Suprapubic skin (tissue), 4 donors: ENCODE data around the gene OGA. TPM values are rescaled to one million over a fixed set of nuclear protein-coding genes. Genes with fewer than 3 reads are reported as not detected.

Experiments used
- DNase-seq, 2 donors: peaks; one replicate each; pipeline ENCODE4 v3.0.0-alpha.2; 2019; ENCODE audit warnings: low spot score in 2 of 2
- H3K27ac ChIP-seq: fragments of 200-600 bp; sonication (generic); one replicate; pipeline ENCODE4 v1.5.1; 2019
- H3K27me3 ChIP-seq: fragments of 200-600 bp; sonication (generic); one replicate; pipeline ENCODE4 v1.5.1; 2019
- H3K36me3 ChIP-seq: fragments of 200-600 bp; sonication (generic); one replicate; pipeline ENCODE4 v1.5.1; 2019
- H3K4me1 ChIP-seq: fragments of 200-600 bp; sonication (generic); one replicate; pipeline ENCODE4 v1.5.1; 2019
- H3K4me3 ChIP-seq: fragments of 200-600 bp; sonication (generic); one replicate; pipeline ENCODE4 v1.5.1; 2019; ENCODE audit warnings: mild to moderate bottlenecking
- H3K9me3 ChIP-seq: fragments of 200-600 bp; sonication (generic); one replicate; pipeline ENCODE4 v1.5.1; 2019
- CTCF ChIP-seq, 2 donors: fragments of 200-600 bp in 1 of 2; fragments of 450-650 bp in 1 of 2; sonication (generic) in 1 of 2; IDR thresholded peaks; one replicate each; pipeline ENCODE4 v1.5.1; 2016 to 2019; ENCODE audit warnings: antibody characterized with exemption in 2 of 2, mild to moderate bottlenecking in 1 of 2, moderate library complexity in 1 of 2
- EP300 ChIP-seq: sonication (generic); formaldehyde crosslinking; IDR thresholded peaks from one replicate; pipeline ENCODE4 v1.6.1; 2017; ENCODE audit warnings: antibody characterized with exemption
- POLR2A ChIP-seq, 2 donors: fragments of 450-650 bp; IDR thresholded peaks; one replicate each; pipeline ENCODE4 v1.6.1; 2017; ENCODE audit warnings: antibody characterized with exemption in 2 of 2, mild to moderate bottlenecking in 2 of 2, moderate library complexity in 2 of 2
- POLR2AphosphoS5 ChIP-seq, 3 donors: sonication (generic); formaldehyde crosslinking; IDR thresholded peaks; one replicate each; pipeline ENCODE4 v1.6.1; 2017; ENCODE audit warnings: antibody characterized with exemption in 3 of 3
- WGBS: methylation state at CpG from one replicate; pipeline ENCODE4 v1.1.5; 2018; 5-methylcytosine and 5-hydroxymethylcytosine counted together
- total RNA-seq, 4 donors: library from RNA; depleted of rRNA; stranded (reverse); fragments of >200 nt; gene quantifications; one replicate each; pipeline ENCODE4 v1.1.0, GENCODE V29; 2016

Gene OGA
- total RNA-seq, 4 donors from 2014 or later: 90.2 to 423 (median 131) TPM

- Histone ChIP-seq H3K4me3 (peak overlapping the region; percentile 57), H3K4me1 (peaks cover 35% of the 10 kb centered on the region)
- WGBS: 4% methylated on average over 15 of the region's 56 CpGs
Measured at GRCh38 chr10:101830322-101831168, 12.3 kb upstream of the OGA start.

GRCh38 chr10:101829561-101830315 lies 11.5 kb upstream of the OGA start:
- no peak for TF ChIP-seq CTCF (IDR thresholded peaks at IDR 0.05)
- Histone ChIP-seq H3K27ac (peak overlapping the region; percentile 72), H3K36me3 (no peaks in the 10 kb centered on the region), H3K27me3 (no peaks in the 10 kb centered on the region), H3K4me3 (peak overlapping the region; percentile 57), H3K9me3 (no peaks in the 10 kb centered on the region), H3K4me1 (peaks cover 35% of the 10 kb centered on the region)
- 15% methylated on average over 11 of the region's 31 CpGs for WGBS
- DNase-seq: peak; percentile 70 to 82

More at GRCh38 chr10:101830322-101831168, 12.3 kb upstream of the OGA start:
- H3K36me3 ChIP-seq: no peaks in the 10 kb centered on the region
- peak; percentile 95 to 96 for DNase-seq
- no peaks in the 10 kb centered on the region for H3K27me3 ChIP-seq
- no peaks in the 10 kb centered on the region for H3K9me3 ChIP-seq
- TF ChIP-seq EP300 (no peak), CTCF (IDR thresholded peaks at IDR 0.05) (no peak), POLR2A (IDR thresholded peaks at IDR 0.05) (no peak), POLR2AphosphoS5 (IDR thresholded peaks at IDR 0.05) (peak in 2 of 3 donors; percentile 61 to 82)
- H3K27ac ChIP-seq: peak overlapping the region; percentile 72

- peak overlapping the region; percentile 57 for H3K4me3 ChIP-seq
- H3K27ac ChIP-seq: no peak overlapping the region
- H3K36me3 ChIP-seq: no peaks in the 10 kb centered on the region
- DNase-seq: peak; percentile 78 to 80
- H3K9me3 ChIP-seq: no peaks in the 10 kb centered on the region
- no peaks in the 10 kb centered on the region for H3K27me3 ChIP-seq
- TF ChIP-seq CTCF (IDR thresholded peaks at IDR 0.05): no peak
- TF ChIP-seq POLR2AphosphoS5 (IDR thresholded peaks at IDR 0.05): no peak
- no peak for TF ChIP-seq POLR2A (IDR thresholded peaks at IDR 0.05)
- TF ChIP-seq EP300: no peak
- 56% methylated on average over 25 of the region's 39 CpGs for WGBS
- peaks cover 35% of the 10 kb centered on the region for H3K4me1 ChIP-seq
Measured at GRCh38 chr10:101828766-101829551, 10.7 kb upstream of the OGA start.

GRCh38 chr10:101827919-101828600 lies 9.8 kb upstream of the OGA start:
- WGBS: 100% methylated on average over 9 of the region's 10 CpGs
- H3K4me1 ChIP-seq: peaks cover 35% of the 10 kb centered on the region
- DNase-seq: peak in 1 of 2 donors; percentile 70

More at GRCh38 chr10:101827919-101828600, 9.8 kb upstream of the OGA start:
- no peaks in the 10 kb centered on the region for H3K27me3 ChIP-seq
- H3K9me3 ChIP-seq: no peaks in the 10 kb centered on the region
- TF ChIP-seq POLR2AphosphoS5 (IDR thresholded peaks at IDR 0.05) (no peak), POLR2A (IDR thresholded peaks at IDR 0.05) (no peak), EP300 (no peak), CTCF (IDR thresholded peaks at IDR 0.05) (no peak)
- H3K27ac ChIP-seq: no peak overlapping the region
- no peaks in the 10 kb centered on the region for H3K36me3 ChIP-seq
- H3K4me3 ChIP-seq: no peak overlapping the region
